Stimulated activated CD8-positive, alpha-beta memory T cell treated with anti-CD3 and anti-CD28 coated beads, Interleukin-2, amount 100 ng/mL, for 1 hour (primary cell): ENCODE results near the gene CCS.
A peak's percentile ranks its signal among the peaks of the same experiment; 100 is the strongest.
"Not testable (repeated sequence)": the region's sequence is repeated elsewhere in the genome, so short reads cannot be mapped to it uniquely, and the experiment has no call there.

Experiments
- DNase-seq, 2 donors: peaks; one replicate each; pipeline ENCODE4 v3.0.0-alpha.2; 2020; ENCODE audit warnings: low read depth in 2 of 2

Gene CCS

DNA sequence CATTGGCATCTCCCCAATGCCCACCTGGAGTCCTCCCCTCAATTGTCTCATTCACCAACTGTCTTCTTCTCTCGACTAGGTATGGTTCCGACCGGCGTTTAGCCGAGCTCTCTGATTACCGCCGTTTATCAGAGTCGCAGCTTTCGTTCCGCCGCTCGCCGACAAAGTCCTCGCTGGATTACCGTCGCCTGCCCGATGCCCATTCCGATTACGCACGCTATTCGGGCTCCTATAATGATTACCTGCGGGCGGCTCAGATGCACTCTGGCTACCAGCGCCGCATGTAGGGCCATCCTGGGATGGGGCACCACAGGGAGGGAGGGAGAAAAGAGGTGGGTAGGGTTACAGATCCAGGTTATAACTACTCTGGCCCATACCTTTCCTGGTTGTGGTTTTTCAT, 33.4 kb downstream of the CCS start:
- no peak for DNase-seq

DNA sequence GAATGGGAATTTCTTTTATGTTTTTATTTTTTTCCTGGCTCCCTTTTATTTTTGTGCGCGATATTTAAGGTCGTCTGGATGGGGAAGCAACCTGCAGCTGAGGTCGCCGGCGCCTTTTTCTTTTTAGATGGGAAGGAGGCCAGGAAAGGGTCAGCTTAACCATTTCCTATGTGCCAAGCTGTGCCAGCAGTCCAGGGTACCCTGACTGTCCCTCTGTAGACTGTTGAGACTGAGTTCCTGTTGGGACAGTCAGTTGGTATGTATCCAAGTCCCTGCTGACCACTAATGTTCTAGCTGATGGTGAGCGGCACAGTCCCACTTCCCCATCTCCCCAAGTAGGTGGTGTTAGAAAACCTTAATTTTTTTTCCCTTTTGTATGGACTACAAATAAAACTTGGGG, 33.9 kb downstream of the CCS start:
- no peak for DNase-seq

DNA sequence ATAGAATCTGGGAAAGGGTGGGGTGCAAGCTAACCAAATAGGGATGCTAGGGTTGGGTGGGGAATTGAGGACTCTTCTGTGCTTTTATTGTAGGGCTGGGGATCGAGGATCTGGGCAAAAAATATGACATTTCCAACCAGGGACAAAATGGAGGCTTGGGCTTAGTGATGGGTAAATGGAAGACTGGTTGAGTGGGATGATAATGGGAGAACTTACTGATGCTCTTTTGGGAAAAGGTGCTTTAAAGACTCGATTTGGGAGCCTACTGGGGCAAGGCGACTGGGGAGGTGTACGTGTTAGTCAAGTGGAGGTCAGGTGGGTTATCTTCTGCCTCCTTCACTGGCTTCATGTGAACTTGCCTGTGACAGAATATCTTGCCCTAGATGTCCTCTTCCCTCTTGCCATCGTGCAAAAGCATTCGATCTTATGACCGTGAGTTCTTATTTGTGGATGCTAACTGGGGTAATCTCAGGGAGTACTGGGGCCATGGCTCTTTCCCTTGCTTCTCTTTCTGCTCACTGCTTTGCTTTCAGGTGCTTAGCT, 35.1 kb downstream of the CCS start:
- no peak for DNase-seq

DNA sequence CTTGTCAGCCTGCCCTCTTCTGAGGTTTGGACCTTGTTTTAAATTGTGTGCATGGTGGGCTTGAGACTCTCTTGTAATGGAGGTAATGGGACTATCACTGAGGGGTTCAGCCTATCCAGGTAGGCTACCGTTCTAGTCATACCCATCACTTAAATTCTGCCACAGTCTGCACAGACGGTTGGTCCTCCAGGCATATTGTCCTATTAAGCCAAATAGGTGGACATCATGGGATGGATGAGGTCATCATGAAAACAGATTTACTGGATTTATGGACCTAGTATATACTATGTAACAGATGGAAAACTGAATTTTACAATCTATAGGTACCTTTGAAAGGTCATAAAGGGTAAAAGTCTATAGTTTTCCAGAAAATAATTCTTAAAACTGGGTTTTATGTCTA, 36.4 kb downstream of the CCS start:
- no peak for DNase-seq

DNA sequence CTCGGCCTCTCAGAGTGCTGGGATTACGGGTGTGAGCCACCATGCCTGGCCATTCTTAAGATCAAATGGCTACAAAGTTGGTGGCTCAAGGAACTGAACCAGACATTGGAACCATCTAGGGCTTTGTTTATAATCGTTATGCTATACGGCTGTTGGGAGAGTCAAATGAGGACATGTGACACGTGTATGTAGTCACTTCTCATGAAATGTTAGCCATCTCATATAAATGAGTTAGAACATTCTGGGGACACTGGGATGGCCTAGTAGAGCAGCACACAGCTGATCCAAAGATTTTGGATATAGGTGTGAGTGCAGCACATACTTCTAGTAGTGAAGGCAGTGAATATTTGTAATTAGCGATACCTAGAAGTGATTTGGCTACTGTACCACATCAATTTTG, 38.9 kb downstream of the CCS start:
- DNase-seq, result no peak

DNA sequence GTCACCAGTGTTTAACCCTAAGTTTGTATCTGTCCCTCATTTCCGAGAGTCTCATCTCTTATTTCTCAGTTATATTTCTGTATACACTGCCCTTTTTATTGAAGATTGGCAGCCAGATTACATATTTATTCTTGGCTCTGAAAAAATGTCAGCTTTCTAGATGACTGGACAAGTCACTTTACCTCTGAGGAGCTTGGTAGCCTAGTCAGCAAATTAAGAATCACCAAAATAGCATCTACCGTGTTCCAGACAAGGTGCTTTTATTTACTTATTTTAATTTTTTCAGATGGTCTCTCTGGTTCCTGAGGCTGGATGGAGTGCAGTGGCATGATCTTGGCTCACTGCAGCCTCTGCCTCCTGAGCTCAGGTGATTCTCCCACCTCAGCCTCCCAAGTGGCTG, 40.0 kb downstream of the CCS start:
- no peak for DNase-seq

DNA sequence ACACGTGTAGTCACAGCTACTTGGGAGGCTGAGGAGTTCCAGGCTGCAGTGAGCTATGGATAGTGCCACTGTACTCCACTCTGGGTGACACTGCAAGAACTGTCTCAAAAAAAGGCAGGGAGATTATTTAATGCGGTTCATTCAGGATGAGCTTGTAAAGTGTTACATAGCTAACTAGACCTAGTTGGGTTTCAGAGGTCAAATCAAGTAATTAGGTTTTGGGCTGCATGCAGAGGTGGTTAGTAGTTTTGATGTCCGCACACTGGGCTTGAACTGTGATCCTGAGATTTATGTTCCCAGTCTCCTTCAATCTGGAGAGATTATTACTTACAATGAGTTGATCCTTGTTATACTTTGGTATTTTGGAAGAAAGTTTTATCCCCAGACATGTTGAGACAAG, 43.4 kb downstream of the CCS start:
- no peak for DNase-seq

DNA sequence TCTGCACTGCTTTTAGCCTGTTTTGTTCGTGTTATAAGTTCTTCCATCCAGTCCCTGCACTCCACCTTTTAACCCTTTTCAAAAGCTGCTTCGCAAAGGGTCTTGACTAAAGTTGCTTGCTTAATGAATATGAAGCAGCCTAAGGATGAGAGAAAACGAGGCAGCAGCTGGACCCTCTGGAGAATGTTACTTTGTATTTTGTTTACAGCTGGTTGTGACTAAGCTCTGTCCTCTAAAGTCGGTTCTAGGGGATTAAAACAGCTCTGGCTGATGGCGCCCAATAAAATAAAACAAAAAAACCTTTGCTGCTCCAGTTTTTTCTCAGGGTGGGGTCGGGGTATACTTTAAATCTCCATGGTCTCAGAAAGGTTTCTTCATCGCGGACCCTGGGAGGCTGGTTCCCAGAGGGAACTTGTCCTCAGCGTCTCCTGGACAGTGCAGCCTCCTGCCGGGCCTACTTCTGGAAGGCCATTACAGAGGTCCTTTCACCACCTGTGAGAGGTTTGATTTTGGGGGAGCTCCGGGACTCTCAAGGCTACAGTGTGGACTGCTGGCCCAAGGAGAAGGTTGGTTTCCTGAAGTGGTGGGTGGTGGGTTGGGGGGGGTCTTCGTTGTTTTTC, 44.7 kb downstream of the CCS start:
- DNase-seq, result no peak

DNA sequence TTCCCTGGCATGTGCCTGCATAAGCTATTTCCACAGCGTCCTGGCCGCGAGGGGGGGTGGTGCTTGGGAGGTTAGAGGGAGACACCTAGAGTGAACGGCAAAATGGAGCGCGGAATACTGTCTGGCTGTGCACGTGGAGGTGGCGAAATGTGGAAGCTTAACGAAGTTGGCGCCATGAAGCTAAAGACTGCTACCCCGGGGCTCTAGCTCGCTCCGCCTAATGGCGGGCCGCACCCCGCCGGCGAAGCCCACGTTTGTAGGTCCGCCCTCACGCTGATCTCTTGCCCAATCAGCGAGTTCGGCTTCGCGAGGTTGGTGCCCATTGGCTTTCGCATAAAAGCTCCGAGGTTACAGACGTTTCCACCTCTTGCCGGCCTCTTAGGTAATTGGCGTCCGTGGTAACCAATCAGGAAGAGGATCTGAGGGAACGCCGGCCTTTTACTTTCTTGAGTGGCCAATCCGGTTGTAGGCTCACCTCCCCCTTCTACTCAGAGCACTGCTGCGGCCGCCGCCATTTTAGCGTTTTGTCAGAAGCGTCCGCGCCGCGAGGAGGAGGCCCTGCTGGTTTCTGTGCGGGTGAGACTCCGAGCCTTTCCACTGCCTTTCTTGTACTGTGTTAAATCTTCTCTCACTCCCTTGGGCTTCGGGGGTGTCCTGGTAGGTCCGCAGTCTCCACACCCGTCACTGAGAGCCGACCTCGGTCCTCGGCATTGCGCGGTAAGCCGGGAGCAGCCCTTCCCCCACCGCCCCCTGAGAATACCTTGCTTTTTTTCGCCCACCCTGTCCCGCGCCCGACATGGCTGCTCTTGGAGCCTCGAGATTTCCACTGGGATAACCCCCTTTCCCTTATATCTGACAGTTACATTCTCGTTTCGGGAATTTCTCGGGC, 45.4 kb downstream of the CCS start, which contains the start of gene RBM4:
RBM4 (plus strand) TSS at position 527 of the 889 bp plus-strand sequence. CDS start 1,009 bp downstream, outside the sequence.
- DNase-seq, result peak; percentile 88 to 91

DNA sequence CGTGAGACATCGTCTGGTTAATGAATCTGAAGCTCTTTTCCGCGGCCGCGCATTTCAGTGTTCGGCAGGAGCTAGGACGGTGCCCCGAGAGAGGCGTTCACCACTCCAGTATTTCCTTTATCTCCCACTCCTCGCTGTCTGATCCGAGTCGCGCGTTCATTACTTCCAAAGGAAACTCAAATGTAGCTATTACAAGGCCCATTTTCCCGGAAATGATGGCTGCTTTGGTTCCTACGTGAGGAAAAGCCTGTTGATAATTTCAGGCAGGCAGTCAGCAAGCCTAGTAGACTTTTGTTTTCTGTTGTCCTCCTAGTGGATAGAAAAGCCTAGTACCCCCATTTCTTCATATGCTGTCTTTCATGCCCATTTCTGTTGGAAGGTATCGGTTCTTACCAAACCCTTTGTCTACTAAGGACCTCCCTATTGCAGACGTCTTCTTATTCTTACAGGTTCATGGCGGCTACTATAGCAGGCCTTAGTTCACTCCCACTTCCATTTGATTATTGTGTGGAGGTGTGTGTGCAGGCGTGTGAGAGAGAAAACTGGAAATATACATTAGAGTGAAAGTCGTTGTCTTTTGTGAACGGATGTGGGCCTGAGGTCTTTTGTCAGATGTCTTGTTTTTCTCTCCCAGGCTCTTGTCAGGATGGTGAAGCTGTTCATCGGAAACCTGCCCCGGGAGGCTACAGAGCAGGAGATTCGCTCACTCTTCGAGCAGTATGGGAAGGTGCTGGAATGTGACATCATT, 46.3 kb downstream of the CCS start:
- DNase-seq, result no peak

DNA sequence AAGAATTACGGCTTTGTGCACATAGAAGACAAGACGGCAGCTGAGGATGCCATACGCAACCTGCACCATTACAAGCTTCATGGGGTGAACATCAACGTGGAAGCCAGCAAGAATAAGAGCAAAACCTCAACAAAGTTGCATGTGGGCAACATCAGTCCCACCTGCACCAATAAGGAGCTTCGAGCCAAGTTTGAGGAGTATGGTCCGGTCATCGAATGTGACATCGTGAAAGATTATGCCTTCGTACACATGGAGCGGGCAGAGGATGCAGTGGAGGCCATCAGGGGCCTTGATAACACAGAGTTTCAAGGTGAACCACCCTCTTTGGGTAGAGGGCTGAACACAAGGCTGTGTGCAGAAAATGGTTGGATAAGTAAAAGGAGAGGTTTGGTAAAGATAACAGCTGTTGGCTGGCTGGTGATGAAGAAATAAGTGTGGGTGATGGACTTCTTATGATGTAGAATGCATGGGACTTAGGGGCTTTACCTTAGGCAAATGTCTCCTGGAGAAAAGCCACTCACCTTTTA, 46.9 kb downstream of the CCS start:
- not testable (repeated sequence) for DNase-seq

DNA sequence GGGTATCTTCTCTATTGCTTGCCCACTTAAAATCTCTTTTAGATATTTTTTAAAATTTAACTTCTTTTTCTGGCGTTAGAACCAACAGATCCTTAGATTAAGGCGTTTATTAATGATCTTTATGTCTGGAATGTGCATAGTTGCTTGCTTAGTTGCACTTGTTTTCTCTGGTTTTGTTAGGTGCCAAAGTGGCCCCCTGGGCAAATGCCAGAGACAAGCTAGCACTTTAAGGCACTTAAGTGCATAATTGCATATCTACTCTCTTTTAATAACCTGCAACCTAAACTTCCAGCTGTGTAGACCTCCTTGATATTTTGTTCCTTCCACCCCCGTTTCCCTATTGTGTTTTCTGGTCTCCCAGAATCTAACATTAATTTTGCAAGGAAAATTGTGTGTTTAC, 48.8 kb downstream of the CCS start:
- DNase-seq, result no peak

DNA sequence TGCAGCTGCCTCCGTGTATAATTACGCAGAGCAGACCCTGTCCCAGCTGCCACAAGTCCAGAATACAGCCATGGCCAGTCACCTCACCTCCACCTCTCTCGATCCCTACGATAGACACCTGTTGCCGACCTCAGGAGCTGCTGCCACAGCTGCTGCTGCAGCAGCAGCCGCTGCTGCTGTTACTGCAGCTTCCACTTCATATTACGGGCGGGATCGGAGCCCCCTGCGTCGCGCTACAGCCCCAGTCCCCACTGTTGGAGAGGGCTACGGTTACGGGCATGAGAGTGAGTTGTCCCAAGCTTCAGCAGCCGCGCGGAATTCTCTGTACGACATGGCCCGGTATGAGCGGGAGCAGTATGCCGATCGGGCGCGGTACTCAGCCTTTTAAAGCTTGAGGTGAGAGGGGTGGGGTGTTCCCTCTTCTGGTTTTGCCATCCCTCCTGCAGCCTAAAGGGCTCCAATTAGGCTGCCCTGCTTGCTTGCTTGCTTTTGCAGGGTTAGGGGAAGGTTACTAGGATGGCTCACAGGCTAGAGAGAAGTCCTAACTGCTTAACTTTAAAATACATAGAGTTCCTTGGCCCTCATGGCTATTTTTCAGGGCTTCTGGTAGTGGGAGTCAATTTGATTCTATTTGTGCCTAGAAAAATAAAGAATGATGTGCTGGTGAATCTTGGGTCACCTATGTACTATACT, 50.9 kb downstream of the CCS start:
- DNase-seq, result no peak

DNA sequence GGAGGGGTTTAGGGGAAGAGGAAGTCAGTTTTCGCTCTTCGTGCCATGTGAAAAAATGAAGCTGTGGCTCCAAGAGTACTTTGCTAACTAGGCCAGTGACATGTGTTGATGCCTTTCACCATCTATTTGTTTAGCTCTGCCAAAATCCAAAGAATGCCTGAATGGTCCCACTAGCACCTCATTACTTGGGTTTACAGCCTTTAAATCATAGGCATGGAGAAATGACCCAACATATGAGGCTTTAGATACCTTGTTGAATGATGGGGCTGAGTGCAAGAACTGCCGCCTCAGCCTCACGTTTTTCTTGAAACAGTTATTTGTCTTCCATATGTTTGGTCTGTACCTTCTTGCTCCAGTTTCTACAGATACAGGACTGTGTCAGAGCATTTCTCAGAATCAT, 53.8 kb downstream of the CCS start:
- no peak for DNase-seq

DNA sequence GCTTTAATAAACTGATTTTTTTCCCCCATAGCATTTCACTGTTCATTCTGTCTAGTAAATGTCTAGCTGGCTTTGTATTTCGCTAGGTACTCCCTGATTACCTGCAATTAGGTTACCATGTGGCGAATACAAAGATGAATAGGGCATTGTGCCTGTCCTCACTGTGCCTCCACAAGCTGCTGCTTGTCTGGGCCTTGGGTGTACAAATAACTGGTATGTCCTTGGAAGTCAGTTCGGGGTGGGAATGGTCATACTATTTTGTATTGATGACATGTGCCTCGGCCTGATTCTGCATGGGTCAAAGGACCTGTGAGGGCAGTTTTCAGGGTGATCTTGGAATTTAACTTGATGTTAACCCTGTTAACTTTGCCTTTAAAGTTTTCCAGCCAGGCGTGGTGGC, 56.9 kb downstream of the CCS start:
- no peak for DNase-seq

DNA sequence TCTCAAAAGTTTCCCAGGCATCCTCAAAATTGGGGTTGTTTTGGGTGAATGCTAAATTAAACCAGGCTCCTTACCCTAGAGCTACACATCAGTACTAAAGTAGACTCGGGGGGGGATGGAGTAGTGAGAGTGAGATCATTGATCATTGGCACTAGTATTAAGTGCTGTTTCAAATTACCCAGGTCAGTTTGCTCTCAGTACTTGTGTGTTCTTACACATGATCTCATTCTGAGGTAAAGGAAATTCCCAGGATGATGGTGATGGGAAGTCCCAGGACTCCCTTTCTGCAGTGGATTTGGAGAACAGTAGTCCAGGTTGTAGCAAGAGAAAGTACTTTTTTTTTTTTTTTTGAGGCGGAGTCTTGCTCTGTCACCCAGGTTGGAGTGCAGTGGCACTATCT, 58.0 kb downstream of the CCS start:
- DNase-seq, result no peak

DNA sequence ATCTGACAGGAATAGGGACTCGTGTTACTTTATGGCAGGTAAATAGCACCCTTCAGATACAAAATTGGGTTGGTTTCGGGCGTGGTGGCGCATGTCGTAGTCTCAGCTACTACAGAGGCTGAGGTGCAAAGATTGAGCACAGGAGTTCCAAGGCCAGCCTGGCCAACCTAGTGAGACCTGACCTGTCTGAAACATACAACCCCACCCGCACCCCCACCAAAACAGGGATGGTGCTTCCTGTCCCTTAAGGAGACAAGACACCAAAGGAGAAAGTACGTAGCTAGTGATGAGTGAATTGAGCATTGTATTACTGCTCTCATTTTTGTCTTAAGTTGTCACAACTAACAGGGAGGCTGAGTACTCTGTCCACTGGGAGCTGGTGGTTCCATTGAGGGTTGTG, 59.7 kb downstream of the CCS start:
- DNase-seq, result no peak

DNA sequence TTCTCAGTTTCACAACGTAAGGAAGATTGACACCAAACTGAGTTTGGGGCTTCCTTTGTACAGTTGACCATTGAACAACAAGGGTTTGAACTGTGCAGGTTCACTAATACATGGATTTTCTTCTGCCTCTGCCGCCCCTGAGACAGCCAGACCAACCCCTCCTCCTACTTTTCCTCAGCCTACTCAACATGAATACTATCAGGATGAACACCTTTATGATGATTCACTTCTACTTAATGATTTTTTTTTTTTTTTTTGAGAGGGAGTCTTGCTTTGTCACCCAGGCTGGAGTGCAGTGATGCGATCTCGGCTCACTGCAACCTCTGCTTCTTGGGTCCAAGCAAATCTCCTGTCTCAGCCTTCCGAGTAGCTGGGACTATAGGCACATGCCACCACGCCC, 60.1 kb downstream of the CCS start:
- no peak for DNase-seq
